Non-pigmented ciliary epithelial cell (primary cell): ENCODE measurements around the gene UBA7.
"Not testable (repeated sequence)": the region's sequence is repeated elsewhere in the genome, so short reads cannot be mapped to it uniquely, and the experiment has no call there.

Experiments
- DNase-seq: peaks from one replicate; pipeline ENCODE4 v3.0.0-alpha.2; 2010; ENCODE audit warnings: low read depth

UBA7 gene

GRCh38 chr3:49785565-49786356 is 28.0 kb downstream of the UBA7 start:
- no peak for DNase-seq

GRCh38 chr3:49782277-49782676 is 31.5 kb downstream of the UBA7 start:
- DNase-seq = not testable (repeated sequence)

GRCh38 chr3:49781415-49782199 is 32.1 kb downstream of the UBA7 start:
- no peak for DNase-seq

- not testable (repeated sequence) for DNase-seq
Observed at GRCh38 chr3:49780975-49781365, 32.8 kb downstream of the UBA7 start.

GRCh38 chr3:49780080-49780974 is 33.4 kb downstream of the UBA7 start:
- DNase-seq = no peak

GRCh38 chr3:49779358-49780079 is 34.2 kb downstream of the UBA7 start:
- DNase-seq = no peak

- DNase-seq = not testable (repeated sequence)
Observed at GRCh38 chr3:49776101-49776500, 37.7 kb downstream of the UBA7 start.

GRCh38 chr3:49775538-49775937 is 38.2 kb downstream of the UBA7 start:
- DNase-seq = no peak

GRCh38 chr3:49772703-49773102 is 41.0 kb downstream of the UBA7 start:
- DNase-seq = no peak

GRCh38 chr3:49771340-49771938 is 42.3 kb downstream of the UBA7 start:
- no peak for DNase-seq

GRCh38 chr3:49769926-49770325 is 43.8 kb downstream of the UBA7 start:
- no peak for DNase-seq

GRCh38 chr3:49769286-49769915 is 44.4 kb downstream of the UBA7 start:
- no peak for DNase-seq

- DNase-seq = no peak
Observed at GRCh38 chr3:49763981-49764380, 49.8 kb downstream of the UBA7 start.

GRCh38 chr3:49761661-49762060 is 52.1 kb downstream of the UBA7 start:
- DNase-seq = no peak

- DNase-seq = no peak
Observed at GRCh38 chr3:49759226-49759625, 54.5 kb downstream of the UBA7 start.

GRCh38 chr3:49757197-49757596 is 56.6 kb downstream of the UBA7 start:
- DNase-seq = no peak

GRCh38 chr3:49756036-49756435 is 57.7 kb downstream of the UBA7 start:
- no peak for DNase-seq
